ENCODE measurements around the gene C2orf15.
A peak's percentile ranks its signal among the peaks of the same experiment; 100 is the strongest.

DNA sequence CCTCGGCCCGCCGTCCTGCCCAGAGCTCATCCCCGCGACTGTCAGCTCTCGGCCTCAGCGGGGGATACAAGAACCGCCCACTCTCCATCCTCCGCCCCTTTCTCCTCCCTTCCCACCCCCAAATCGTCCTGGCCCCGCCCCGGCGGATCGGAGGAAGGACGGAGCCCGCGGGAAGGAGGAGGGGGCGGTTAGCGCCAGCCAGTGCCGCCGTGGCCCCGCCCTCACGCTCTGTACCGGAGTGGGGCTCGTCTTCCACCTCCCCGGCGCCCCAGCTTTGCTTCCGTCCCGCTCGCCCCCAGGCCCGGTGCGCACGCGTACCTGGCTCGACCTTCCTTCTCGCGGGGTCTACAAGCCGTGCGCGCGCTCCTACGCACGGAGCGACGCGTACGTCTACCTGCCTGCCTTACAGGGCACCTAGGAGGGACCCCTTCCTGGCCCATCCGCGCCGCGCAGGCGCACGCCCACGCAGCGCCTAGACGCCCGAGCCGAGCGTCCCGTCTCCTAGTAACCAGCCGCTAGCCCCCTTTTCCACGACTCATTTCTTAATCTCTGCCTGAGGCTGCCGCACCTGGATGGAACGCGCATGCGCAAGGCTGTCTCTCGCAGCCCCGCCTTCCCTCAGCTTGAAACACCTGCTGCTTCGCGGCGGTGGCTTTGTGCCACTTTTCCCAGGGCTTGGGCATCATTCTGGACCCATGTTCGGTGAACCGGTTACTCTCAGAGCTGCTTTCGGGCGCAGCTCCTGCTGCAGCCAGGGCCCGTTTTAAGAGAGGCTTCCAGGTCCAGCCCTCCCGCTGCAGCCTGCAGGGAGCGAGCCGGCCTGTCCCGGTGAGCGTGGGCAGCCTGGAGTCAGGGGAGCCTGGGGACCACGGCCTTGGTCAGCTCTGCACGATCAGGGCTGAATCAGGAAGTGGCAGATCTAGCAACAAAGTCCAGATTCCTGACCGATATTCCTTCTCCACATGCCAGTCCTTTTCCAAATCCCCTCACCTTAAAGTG lies at the start of gene C2orf15:
- TF ChIP-seq, protein P1, sequence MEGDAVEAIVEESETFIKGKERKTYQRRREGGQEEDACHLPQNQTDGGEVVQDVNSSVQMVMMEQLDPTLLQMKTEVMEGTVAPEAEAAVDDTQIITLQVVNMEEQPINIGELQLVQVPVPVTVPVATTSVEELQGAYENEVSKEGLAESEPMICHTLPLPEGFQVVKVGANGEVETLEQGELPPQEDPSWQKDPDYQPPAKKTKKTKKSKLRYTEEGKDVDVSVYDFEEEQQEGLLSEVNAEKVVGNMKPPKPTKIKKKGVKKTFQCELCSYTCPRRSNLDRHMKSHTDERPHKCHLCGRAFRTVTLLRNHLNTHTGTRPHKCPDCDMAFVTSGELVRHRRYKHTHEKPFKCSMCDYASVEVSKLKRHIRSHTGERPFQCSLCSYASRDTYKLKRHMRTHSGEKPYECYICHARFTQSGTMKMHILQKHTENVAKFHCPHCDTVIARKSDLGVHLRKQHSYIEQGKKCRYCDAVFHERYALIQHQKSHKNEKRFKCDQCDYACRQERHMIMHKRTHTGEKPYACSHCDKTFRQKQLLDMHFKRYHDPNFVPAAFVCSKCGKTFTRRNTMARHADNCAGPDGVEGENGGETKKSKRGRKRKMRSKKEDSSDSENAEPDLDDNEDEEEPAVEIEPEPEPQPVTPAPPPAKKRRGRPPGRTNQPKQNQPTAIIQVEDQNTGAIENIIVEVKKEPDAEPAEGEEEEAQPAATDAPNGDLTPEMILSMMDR (IDR thresholded peaks at IDR 0.05), result no peak
- TF ChIP-seq EP300 (IDR thresholded peaks at IDR 0.05), result no peak
- peak in 1 of 4 donors; percentile 75 for TF ChIP-seq POLR2A (IDR thresholded peaks at IDR 0.05)
- peak; percentile 52 to 80 (median 78) for TF ChIP-seq POLR2AphosphoS5 (IDR thresholded peaks at IDR 0.05)

Data from stomach (tissue), 4 donors.